WTC11 (cell line): ENCODE measurements around the gene EN2. TPM values are rescaled to one million over a fixed set of nuclear protein-coding genes. Genes with fewer than 3 reads are reported as not detected.

Experiments used
- ATAC-seq: fragments of 200-7000 bp; cut with Tn5 transposase; 2 replicates; pipeline ENCODE4 v1.10.0; 2021; ENCODE audit warnings: mild to moderate bottlenecking, moderate library complexity
- CTCF ChIA-PET: fragments of 300-600 bp; sonication (Branson Sonifier 250); formaldehyde crosslinking; loops from one replicate; lab custom pipeline; 2021; ENCODE audit warnings: antibody characterized with exemption; lab: Charles Lee
- POLR2A ChIA-PET: fragments of 350-600 bp; sonication (Branson Sonifier 250); formaldehyde crosslinking; loops from one replicate; lab custom pipeline; 2021; ENCODE audit warnings: antibody characterized with exemption; lab: Charles Lee
- DNase-seq: peaks from one replicate; pipeline ENCODE4 v3.0.0; 2021; ENCODE audit warnings: low spot score
- H3K27ac Mint-ChIP-seq: 2 replicates; pipeline ENCODE4 v1.8.0; 2021; ENCODE audit warnings: mixed read lengths
- H3K27me3 Mint-ChIP-seq: 2 replicates; pipeline ENCODE4 v1.8.0; 2021; ENCODE audit warnings: low read depth, mild to moderate bottlenecking, moderate library complexity, mixed read lengths
- H3K36me3 Mint-ChIP-seq: 2 replicates; pipeline ENCODE4 v1.8.0; 2021; ENCODE audit warnings: mixed read lengths
- H3K4me1 Mint-ChIP-seq: 2 replicates; pipeline ENCODE4 v1.8.0; 2022; ENCODE audit warnings: mixed read lengths
- H3K4me3 Mint-ChIP-seq: 2 replicates; pipeline ENCODE4 v1.8.0; 2021; ENCODE audit warnings: mild to moderate bottlenecking, moderate library complexity, mixed read lengths
- H3K9me3 Mint-ChIP-seq: 2 replicates; pipeline ENCODE4 v1.8.0; 2021; ENCODE audit warnings: mixed read lengths
- ATF1 ChIP-seq: sonication (generic); formaldehyde crosslinking; IDR thresholded peaks from 2 replicates; pipeline ENCODE4 v1.8.1; 2023; ENCODE audit warnings: mild to moderate bottlenecking, moderate library complexity, missing genetic modification reagents
- CREB1 ChIP-seq: sonication (generic); formaldehyde crosslinking; IDR thresholded peaks from 2 replicates; pipeline ENCODE4 v1.8.0; 2023; ENCODE audit warnings: mild to moderate bottlenecking, missing genetic modification reagents
- CREM ChIP-seq: sonication (generic); formaldehyde crosslinking; IDR thresholded peaks from 2 replicates; pipeline ENCODE4 v1.8.1; 2022; ENCODE audit warnings: mild to moderate bottlenecking, missing genetic modification reagents, moderate library complexity
- E2F4 ChIP-seq: sonication (generic); formaldehyde crosslinking; IDR thresholded peaks from 2 replicates; pipeline ENCODE4 v1.8.1; 2022; ENCODE audit warnings: low read depth, mild to moderate bottlenecking, moderate library complexity, missing genetic modification reagents, borderline replicate concordance
- ESRRA ChIP-seq: sonication (generic); formaldehyde crosslinking; IDR thresholded peaks from 2 replicates; pipeline ENCODE4 v1.8.1; 2022; ENCODE audit warnings: mild to moderate bottlenecking, missing genetic modification reagents, borderline replicate concordance
- ETV6 ChIP-seq: sonication (generic); formaldehyde crosslinking; IDR thresholded peaks from 2 replicates; pipeline ENCODE4 v1.8.1; 2022; ENCODE audit warnings: mild to moderate bottlenecking, missing genetic modification reagents
- FOXJ3 ChIP-seq: sonication (generic); formaldehyde crosslinking; IDR thresholded peaks from 2 replicates; pipeline ENCODE4 v1.9.0; 2021; ENCODE audit warnings: missing genetic modification reagents, mild to moderate bottlenecking, borderline replicate concordance
- GRHL2 ChIP-seq: fragments of 250-450 bp; sonication (Bioruptor Pico); IDR thresholded peaks from 2 replicates; pipeline ENCODE4 v1.8.0; 2022; ENCODE audit warnings: mild to moderate bottlenecking, moderate library complexity; ENCODE audit not compliant: insufficient replicate concordance, severe bottlenecking
- HMGXB4 ChIP-seq: sonication (generic); formaldehyde crosslinking; IDR thresholded peaks from 2 replicates; pipeline ENCODE4 v1.8.1; 2023; ENCODE audit warnings: mild to moderate bottlenecking, moderate library complexity, missing genetic modification reagents
- JAZF1 ChIP-seq: fragments of 250-450 bp; sonication (Bioruptor Pico); IDR thresholded peaks from 2 replicates; pipeline ENCODE4 v1.9.0; 2021; ENCODE audit warnings: moderate library complexity, mild to moderate bottlenecking, inconsistent platforms
- NFATC4 ChIP-seq: fragments of 250-450 bp; sonication (Bioruptor Pico); IDR thresholded peaks from 2 replicates; pipeline ENCODE4 v1.9.0; 2021; ENCODE audit warnings: mild to moderate bottlenecking
- NR1H2 ChIP-seq: sonication (generic); formaldehyde crosslinking; IDR thresholded peaks from 2 replicates; pipeline ENCODE4 v1.9.0; 2021; ENCODE audit warnings: mild to moderate bottlenecking, moderate library complexity, missing genetic modification reagents
- PRDM15 ChIP-seq: sonication (generic); formaldehyde crosslinking; IDR thresholded peaks from 2 replicates; pipeline ENCODE4 v1.8.0; 2022; ENCODE audit warnings: missing genetic modification reagents
- PRRX2 ChIP-seq: fragments of 250-450 bp; sonication (Bioruptor Pico); IDR thresholded peaks from 2 replicates; pipeline ENCODE4 v1.8.0; 2021; ENCODE audit warnings: mild to moderate bottlenecking
- RORB ChIP-seq: fragments of 250-450 bp; sonication (Bioruptor Pico); IDR thresholded peaks from 2 replicates; pipeline ENCODE4 v1.9.0; 2021; ENCODE audit warnings: mild to moderate bottlenecking
- SMAD3 ChIP-seq: sonication (generic); formaldehyde crosslinking; IDR thresholded peaks from 2 replicates; pipeline ENCODE4 v1.8.0; 2022; ENCODE audit warnings: missing genetic modification reagents, mild to moderate bottlenecking, borderline replicate concordance
- SMAD4 ChIP-seq: sonication (generic); formaldehyde crosslinking; IDR thresholded peaks from 2 replicates; pipeline ENCODE4 v1.8.0; 2022; ENCODE audit warnings: mild to moderate bottlenecking, missing genetic modification reagents
- SP1 ChIP-seq: sonication (generic); formaldehyde crosslinking; conservative IDR thresholded peaks from 2 replicates; pipeline ENCODE4 v1.8.1; 2022; ENCODE audit warnings: missing genetic modification reagents
- TCF7 ChIP-seq: sonication (generic); formaldehyde crosslinking; IDR thresholded peaks from 2 replicates; pipeline ENCODE4 v1.8.0; 2022; ENCODE audit warnings: mild to moderate bottlenecking, low read depth, missing genetic modification reagents, moderate library complexity
- TEAD1 ChIP-seq: sonication (generic); formaldehyde crosslinking; IDR thresholded peaks from 2 replicates; pipeline ENCODE4 v1.8.0; 2022; ENCODE audit warnings: mild to moderate bottlenecking, missing genetic modification reagents
- ZNF121 ChIP-seq: sonication (generic); formaldehyde crosslinking; IDR thresholded peaks from 2 replicates; pipeline ENCODE4 v1.8.0; 2023; ENCODE audit warnings: missing genetic modification reagents
- ZNF423 ChIP-seq: fragments of 250-450 bp; sonication (Bioruptor Pico); IDR thresholded peaks from 2 replicates; pipeline ENCODE4 v2.1.2; 2022; ENCODE audit warnings: mild to moderate bottlenecking, moderate library complexity
- ZNF671 ChIP-seq: fragments of 250-450 bp; sonication (Bioruptor Pico); IDR thresholded peaks from 2 replicates; pipeline ENCODE4 v1.8.0; 2021; ENCODE audit warnings: mild to moderate bottlenecking
- total RNA-seq: library from RNA; stranded (reverse); gene quantifications from 3 replicates; pipeline ENCODE4 v1.2.3, GENCODE V29; 2021
- TF ChIP-seq, protein P1 (sequence below): sonication (generic); formaldehyde crosslinking; IDR thresholded peaks from 2 replicates; pipeline ENCODE4 v1.8.1; 2023; ENCODE audit warnings: mild to moderate bottlenecking, missing genetic modification reagents, moderate library complexity
- TF ChIP-seq, protein P2 (sequence below): sonication (generic); formaldehyde crosslinking; IDR thresholded peaks from 2 replicates; pipeline ENCODE4 v1.8.0; 2023; ENCODE audit warnings: missing genetic modification reagents, mild to moderate bottlenecking, borderline replicate concordance

EN2 gene
- total RNA-seq, 1 experiment from 2014 or later, result not detected

DNA sequence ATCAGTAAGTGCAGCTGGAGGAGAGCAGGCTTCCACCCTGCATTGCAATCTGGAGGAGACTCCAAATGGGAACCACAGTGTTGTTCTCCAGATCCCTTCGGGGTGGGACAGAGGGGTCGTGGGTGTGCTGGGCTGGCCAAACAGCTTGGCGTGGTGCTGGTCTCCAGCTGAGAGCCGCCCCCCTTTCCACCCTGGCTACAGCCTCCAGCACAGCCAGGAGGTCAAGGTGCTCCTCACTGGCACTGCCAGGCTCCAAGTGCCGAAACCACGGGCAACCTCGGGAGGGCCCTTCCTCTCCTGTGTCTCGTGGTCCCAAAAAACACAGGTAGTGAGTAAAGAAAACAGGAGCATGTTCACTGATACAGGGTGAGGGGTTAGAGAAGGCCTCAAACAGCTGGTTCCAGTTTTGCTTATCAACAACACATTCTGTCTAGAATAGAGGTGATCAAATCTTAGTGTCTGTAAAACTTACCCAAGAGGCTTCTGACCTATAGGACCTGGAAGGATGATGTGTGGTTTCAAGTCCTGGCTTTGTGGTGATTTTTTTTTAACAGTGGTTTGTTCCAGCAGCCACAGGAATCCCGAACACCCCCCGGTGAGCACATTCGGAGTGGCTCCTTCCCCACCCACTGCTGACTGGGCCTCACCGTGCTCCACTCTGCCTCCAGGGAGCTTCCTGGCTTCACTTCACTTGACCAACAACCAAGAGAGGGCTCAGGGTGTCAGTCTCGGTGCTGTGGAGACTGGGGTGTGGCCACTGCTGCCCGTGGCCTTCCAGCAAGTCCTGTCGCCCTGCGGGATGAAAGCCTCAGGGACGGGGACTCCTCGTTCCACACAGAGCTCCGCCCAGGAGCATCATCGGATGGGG lies 31.2 kb upstream of the EN2 start (continued):
- TF ChIP-seq PRRX2 (CRISPR knock-in tag) (no peak), CREM (CRISPR knock-in tag) (no peak), CREB1 (CRISPR knock-in tag) (no peak), ESRRA (CRISPR knock-in tag) (no peak), ZNF423 (CRISPR knock-in tag) (no peak), JAZF1 (CRISPR knock-in tag) (no peak), TCF7 (CRISPR knock-in tag) (no peak), SP1 (no peak), RORB (CRISPR knock-in tag) (no peak)
- TF ChIP-seq, protein P1, sequence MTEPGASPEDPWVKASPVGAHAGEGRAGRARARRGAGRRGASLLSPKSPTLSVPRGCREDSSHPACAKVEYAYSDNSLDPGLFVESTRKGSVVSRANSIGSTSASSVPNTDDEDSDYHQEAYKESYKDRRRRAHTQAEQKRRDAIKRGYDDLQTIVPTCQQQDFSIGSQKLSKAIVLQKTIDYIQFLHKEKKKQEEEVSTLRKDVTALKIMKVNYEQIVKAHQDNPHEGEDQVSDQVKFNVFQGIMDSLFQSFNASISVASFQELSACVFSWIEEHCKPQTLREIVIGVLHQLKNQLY (CRISPR knock-in tag), result no peak

GRCh38 chr7:155427411-155428038 lies 30.4 kb upstream of the EN2 start:
- Mint-ChIP-seq H3K4me1 (no peaks in the 10 kb centered on the region), H3K27ac (no peak overlapping the region), H3K27me3 (peaks cover 5% of the 10 kb centered on the region), H3K9me3 (no peaks in the 10 kb centered on the region), H3K4me3 (no peak overlapping the region), H3K36me3 (no peaks in the 10 kb centered on the region)
- CTCF ChIA-PET, result interaction anchor here (1.1 kb wide), 1 partner anchor 729 kb away, joined by 3 read pairs; no protein-coding TSS in a partner anchor
- POLR2A ChIA-PET, result no interaction called here
- DNase-seq (no peak), ATAC-seq (no peak)
- TF ChIP-seq PRRX2 (CRISPR knock-in tag) (no peak), PRDM15 (CRISPR knock-in tag) (no peak), NR1H2 (CRISPR knock-in tag) (no peak), SMAD3 (no peak), FOXJ3 (CRISPR knock-in tag) (no peak), SMAD4 (no peak), ESRRA (CRISPR knock-in tag) (no peak), ZNF671 (CRISPR knock-in tag) (no peak), NFATC4 (CRISPR knock-in tag) (no peak), GRHL2 (CRISPR knock-in tag) (no peak), TEAD1 (no peak), ETV6 (CRISPR knock-in tag) (no peak), ZNF121 (CRISPR knock-in tag) (no peak), ATF1 (CRISPR knock-in tag) (no peak), HMGXB4 (CRISPR knock-in tag) (no peak), E2F4 (no peak)
- TF ChIP-seq, protein P2, sequence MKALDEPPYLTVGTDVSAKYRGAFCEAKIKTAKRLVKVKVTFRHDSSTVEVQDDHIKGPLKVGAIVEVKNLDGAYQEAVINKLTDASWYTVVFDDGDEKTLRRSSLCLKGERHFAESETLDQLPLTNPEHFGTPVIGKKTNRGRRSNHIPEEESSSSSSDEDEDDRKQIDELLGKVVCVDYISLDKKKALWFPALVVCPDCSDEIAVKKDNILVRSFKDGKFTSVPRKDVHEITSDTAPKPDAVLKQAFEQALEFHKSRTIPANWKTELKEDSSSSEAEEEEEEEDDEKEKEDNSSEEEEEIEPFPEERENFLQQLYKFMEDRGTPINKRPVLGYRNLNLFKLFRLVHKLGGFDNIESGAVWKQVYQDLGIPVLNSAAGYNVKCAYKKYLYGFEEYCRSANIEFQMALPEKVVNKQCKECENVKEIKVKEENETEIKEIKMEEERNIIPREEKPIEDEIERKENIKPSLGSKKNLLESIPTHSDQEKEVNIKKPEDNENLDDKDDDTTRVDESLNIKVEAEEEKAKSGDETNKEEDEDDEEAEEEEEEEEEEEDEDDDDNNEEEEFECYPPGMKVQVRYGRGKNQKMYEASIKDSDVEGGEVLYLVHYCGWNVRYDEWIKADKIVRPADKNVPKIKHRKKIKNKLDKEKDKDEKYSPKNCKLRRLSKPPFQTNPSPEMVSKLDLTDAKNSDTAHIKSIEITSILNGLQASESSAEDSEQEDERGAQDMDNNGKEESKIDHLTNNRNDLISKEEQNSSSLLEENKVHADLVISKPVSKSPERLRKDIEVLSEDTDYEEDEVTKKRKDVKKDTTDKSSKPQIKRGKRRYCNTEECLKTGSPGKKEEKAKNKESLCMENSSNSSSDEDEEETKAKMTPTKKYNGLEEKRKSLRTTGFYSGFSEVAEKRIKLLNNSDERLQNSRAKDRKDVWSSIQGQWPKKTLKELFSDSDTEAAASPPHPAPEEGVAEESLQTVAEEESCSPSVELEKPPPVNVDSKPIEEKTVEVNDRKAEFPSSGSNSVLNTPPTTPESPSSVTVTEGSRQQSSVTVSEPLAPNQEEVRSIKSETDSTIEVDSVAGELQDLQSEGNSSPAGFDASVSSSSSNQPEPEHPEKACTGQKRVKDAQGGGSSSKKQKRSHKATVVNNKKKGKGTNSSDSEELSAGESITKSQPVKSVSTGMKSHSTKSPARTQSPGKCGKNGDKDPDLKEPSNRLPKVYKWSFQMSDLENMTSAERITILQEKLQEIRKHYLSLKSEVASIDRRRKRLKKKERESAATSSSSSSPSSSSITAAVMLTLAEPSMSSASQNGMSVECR (CRISPR knock-in tag), result no peak
